Muscle of leg (tissue), 16 donors: ENCODE data around the gene CDK5RAP2. TPM values are rescaled to one million over a fixed set of nuclear protein-coding genes. Genes with fewer than 3 reads are reported as not detected.
"Not testable (repeated sequence)": the region's sequence is repeated elsewhere in the genome, so short reads cannot be mapped to it uniquely, and the experiment has no call there.

Experiments used
- DNase-seq: peaks from one replicate; pipeline ENCODE4 v3.0.0; 2013
- H3K27ac ChIP-seq: one replicate; pipeline ENCODE4 v1.5.1; 2013; ENCODE audit warnings: mild to moderate bottlenecking, low read length, control low read depth
- H3K27me3 ChIP-seq: one replicate; pipeline ENCODE4 v1.6.1; 2013; ENCODE audit warnings: low read length; ENCODE audit not compliant: control insufficient read depth, insufficient read depth
- H3K36me3 ChIP-seq: one replicate; pipeline ENCODE4 v1.6.1; 2013; ENCODE audit warnings: low read length; ENCODE audit not compliant: control insufficient read depth, insufficient read depth
- H3K4me1 ChIP-seq: one replicate; pipeline ENCODE4 v1.6.1; 2013; ENCODE audit warnings: low read length; ENCODE audit not compliant: control insufficient read depth, insufficient read depth
- H3K4me3 ChIP-seq: one replicate; pipeline ENCODE4 v1.5.1; 2013; ENCODE audit warnings: low read length, control low read depth
- H3K9me3 ChIP-seq: replicated peaks from 2 replicates; pipeline ENCODE4 v1.6.1; 2013; ENCODE audit warnings: low read depth, low read length; ENCODE audit not compliant: control insufficient read depth
- WGBS: methylation state at CpG from one replicate; pipeline ENCODE4 v1.1.5; 2013; ENCODE audit warnings: missing lambda C conversion rate; ENCODE audit not compliant: insufficient coverage; 5-methylcytosine and 5-hydroxymethylcytosine counted together
- long read RNA-seq, 11 donors: transcript quantifications; one replicate each; lab custom pipeline, GENCODE V29; 2026
- polyA plus RNA-seq, 8 donors: library from polyadenylated mRNA; unstranded; fragments of 120-200 nt; gene quantifications; one replicate each; pipeline versions ENCODE4 v1.2.1 to v1.2.3, GENCODE V29; 2013; ENCODE audit warnings: inconsistent platforms in 1 of 8, low replicate concordance in 1 of 8; ENCODE audit not compliant: insufficient read length in 8 of 8, insufficient read depth in 1 of 8
- total RNA-seq: library from RNA; stranded (reverse); fragments of 120-200 nt; gene quantifications from one replicate; pipeline ENCODE4 v1.2.4, GENCODE V29; 2013

CDK5RAP2 gene
- total RNA-seq, result 36.8 TPM
- 10 to 100 TPM; 38.8 to 55.1 (median 46.0) TPM for polyA plus RNA-seq
- long read RNA-seq, donor 1, partial matches to known transcripts, result 0 of 2 reads
- long read RNA-seq, donor 1, other reads (novel, unspliced or antisense), result 0 of 2 reads
- long read RNA-seq, donor 2, result 0 reads
- long read RNA-seq, donor 3, partial matches to known transcripts, result 6 of 9 reads
- long read RNA-seq, donor 3, other reads (novel, unspliced or antisense), result 0 of 9 reads
- long read RNA-seq, donor 4, result 0 reads
- long read RNA-seq, donor 5, full-length matches to known transcripts, result 4 of 26 reads
- long read RNA-seq, donor 5, partial matches to known transcripts, result 22 of 26 reads
- long read RNA-seq, donor 5, other reads (novel, unspliced or antisense), result 0 of 26 reads
- long read RNA-seq, donor 6, full-length matches to known transcripts, result 4 of 4 reads
- long read RNA-seq, donor 6, partial matches to known transcripts, result 0 of 4 reads
- long read RNA-seq, donor 6, other reads (novel, unspliced or antisense), result 0 of 4 reads
- long read RNA-seq, donor 7, partial matches to known transcripts, result 5 of 7 reads
- long read RNA-seq, donor 7, other reads (novel, unspliced or antisense), result 0 of 7 reads
- long read RNA-seq, donor 8, result 0 reads
- long read RNA-seq, donor 9, partial matches to known transcripts, result 0 of 3 reads
- long read RNA-seq, donor 9, other reads (novel, unspliced or antisense), result 0 of 3 reads
- long read RNA-seq, donor 10, partial matches to known transcripts, result 0 of 3 reads
- long read RNA-seq, donor 10, other reads (novel, unspliced or antisense), result 0 of 3 reads
- long read RNA-seq, donor 11, partial matches to known transcripts, result 0 of 1 reads
- long read RNA-seq, donor 11, other reads (novel, unspliced or antisense), result 0 of 1 reads

DNA sequence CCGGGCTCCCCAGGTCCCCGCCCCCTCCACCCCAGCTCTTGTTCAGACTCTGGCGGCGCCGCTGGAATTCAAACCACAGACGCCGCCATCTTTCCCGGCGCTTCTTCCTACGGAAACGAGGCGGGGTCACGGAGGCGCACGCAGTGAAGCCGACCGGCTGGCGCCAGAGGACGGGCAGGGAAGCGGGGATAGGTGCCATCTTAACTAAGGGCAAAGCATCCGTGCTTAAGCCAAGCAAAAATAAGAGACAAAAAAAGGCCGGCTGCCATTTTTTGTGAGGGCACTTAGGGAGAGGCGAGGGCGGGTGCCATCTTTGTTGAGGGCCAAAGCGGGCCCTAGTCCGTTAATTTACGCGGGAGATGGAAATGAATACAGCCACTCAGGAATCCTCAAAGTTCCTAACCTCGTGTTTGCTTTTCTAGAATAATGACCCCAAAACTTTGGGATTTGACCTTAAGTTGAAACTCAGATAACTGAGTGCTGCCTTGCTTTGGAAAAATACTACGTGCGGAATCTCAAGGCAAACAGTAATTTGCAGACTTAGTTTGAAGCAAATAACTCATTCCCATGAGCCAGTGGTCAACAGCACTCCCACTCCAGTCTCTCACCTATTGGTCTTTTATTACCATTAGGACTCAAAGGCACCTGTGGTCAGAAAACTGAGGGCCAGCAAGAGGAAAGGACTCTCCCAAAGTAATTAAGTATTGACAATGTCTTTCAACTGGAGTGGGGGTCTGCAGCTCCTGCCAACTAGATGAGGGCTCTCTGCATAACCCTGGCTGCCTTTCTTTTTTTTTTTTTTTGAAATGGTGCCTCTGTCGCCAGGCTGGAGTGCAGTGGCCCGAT lies at the start of gene CDK5RAP2:
TSS of gene CDK5RAP2 (minus strand) at position 117 of the 846 bp plus-strand sequence. CDS start 189 bp downstream, outside the sequence.
- H3K4me3 ChIP-seq, result peak within 1 kb of the TSS; percentile 94
- H3K4me1 ChIP-seq, result peaks cover 34% of the 10 kb centered on the region
- H3K36me3 ChIP-seq, result peaks cover 5% of the 10 kb centered on the region
- peak; percentile 99 for DNase-seq
- no peaks in the 10 kb centered on the region for H3K27me3 ChIP-seq
- peak within 1 kb of the TSS; percentile 62 for H3K27ac ChIP-seq
- WGBS, result 6% methylated on average over 30 of the region's 33 CpGs
- H3K9me3 ChIP-seq, result no peaks in the 10 kb centered on the region

DNA sequence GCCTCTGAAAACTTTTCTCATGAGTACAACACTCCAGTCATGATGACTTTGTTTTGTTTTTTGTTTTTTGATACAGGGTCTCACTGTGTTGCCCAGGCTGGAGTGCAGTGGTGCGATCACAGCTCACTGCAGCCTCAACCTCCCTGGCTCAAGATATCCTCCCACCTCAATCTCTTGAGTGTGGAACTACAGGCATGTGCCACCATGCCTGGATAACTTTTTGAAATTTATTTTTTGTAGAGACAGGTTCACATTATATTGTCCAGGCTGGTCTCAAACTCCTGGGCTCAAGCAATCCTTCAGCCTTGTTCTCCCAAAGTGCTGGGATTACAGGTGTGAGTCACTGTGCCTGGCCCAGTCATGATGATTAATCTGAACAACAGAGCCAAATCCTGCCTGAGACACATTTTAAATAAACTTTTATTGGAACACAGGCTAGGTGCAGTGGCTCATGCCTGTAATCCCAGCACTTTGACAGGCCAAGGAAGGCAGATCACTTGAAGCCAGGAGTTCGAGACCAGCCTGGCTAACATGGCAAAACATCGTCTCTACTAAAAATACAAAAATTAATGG lies 49.0 kb upstream of the CDK5RAP2 start:
- DNase-seq, result not testable (repeated sequence)
- WGBS, result no CpG with 5 or more reads among the region's 3 CpGs

DNA sequence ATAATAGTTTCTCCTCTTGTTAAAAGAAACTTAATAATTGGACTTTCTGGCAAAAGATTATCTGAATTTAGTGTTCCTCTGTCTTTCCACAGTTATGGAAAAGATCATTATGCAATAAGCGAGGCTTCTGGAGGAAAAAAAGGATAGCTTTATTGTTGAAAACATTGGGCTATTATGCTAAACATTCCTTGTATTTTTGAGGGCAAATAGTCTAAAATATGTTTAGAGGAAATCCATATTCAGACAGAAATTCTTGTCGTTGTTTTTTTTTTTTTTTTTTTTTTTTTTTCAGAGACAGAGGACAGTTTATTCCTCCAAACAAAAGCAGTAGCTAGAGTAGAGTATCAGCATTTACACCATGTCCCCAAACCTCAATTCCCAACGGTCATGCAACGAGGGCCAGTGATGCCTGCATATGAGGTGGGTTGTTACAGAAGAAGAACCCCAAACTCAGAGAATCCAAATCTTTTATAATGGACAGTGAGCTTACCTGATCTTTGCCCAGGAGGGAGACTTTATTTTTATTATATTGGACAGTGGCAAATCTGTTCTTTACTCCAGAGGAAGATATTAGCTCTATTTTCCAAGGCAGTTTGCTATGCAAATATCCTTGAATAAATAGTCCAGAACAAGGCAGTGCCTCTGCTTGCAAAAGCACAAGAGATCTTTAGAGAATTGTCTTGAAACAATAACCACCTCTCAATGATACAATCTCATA lies 48.4 kb upstream of the CDK5RAP2 start:
- no peak for DNase-seq
- WGBS, result no CpG with 5 or more reads among the region's 4 CpGs
- Histone ChIP-seq H3K27ac (no peak overlapping the region), H3K9me3 (no peaks in the 10 kb centered on the region), H3K27me3 (no peaks in the 10 kb centered on the region), H3K36me3 (no peaks in the 10 kb centered on the region), H3K4me3 (no peak overlapping the region), H3K4me1 (no peaks in the 10 kb centered on the region)

More for the DNA sequence above, 49.0 kb upstream of the CDK5RAP2 start:
- H3K27ac ChIP-seq, H3K9me3 ChIP-seq, H3K4me3 ChIP-seq, H3K4me1 ChIP-seq, H3K36me3 ChIP-seq, H3K27me3 ChIP-seq: not testable (repeated sequence)

DNA sequence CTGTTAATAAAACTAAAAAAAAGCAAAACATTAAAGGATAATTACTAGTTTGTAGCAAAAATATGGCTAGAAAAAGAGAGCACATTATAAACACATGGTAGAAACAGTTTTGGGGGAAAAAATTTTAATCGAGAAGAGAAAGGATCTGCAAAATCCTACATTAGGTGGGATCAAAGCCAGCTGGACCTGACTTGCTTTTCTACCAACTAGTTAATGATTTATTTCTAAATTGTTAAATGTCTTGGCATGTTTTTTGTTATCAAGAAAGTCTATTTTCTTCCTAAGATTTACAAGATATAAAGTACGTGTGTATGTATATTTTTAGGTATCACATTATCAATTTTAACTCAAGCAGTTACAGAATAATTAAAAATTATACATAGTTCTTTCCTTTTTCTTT lies 47.1 kb upstream of the CDK5RAP2 start:
- H3K4me3 ChIP-seq, result no peak overlapping the region
- no peaks in the 10 kb centered on the region for H3K27me3 ChIP-seq
- H3K4me1 ChIP-seq, result no peaks in the 10 kb centered on the region
- no peaks in the 10 kb centered on the region for H3K9me3 ChIP-seq
- whole genome bisulfite sequencing, result no CpG with 5 or more reads among the region's 2 CpGs
- H3K27ac ChIP-seq, result no peak overlapping the region
- no peaks in the 10 kb centered on the region for H3K36me3 ChIP-seq
- DNase-seq, result no peak

DNA sequence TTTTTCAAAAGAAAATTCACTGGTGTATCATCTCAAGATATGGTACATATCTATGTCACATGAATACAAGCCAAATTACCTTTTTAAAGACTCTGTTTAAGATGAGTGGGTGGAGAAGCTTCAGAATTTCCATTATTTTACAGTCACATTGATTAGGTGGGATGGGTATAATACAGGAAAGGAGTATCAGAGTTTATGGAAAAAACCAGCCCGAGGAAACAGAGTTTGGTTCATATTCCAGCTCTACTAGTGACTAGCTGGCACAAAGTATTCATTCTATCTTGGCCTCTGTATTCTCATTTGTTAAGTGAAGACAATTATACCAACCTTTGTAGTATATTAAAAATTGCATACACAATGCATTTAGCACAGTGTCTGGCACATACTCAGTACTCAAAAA lies 46.5 kb upstream of the CDK5RAP2 start:
- H3K4me1 ChIP-seq, result no peaks in the 10 kb centered on the region
- H3K9me3 ChIP-seq, result no peaks in the 10 kb centered on the region
- H3K36me3 ChIP-seq, result no peaks in the 10 kb centered on the region
- WGBS, result no CpG with 5 or more reads among the region's 1 CpG
- H3K4me3 ChIP-seq, result no peak overlapping the region
- H3K27me3 ChIP-seq, result no peaks in the 10 kb centered on the region
- H3K27ac ChIP-seq, result no peak overlapping the region
- DNase-seq, result no peak

DNA sequence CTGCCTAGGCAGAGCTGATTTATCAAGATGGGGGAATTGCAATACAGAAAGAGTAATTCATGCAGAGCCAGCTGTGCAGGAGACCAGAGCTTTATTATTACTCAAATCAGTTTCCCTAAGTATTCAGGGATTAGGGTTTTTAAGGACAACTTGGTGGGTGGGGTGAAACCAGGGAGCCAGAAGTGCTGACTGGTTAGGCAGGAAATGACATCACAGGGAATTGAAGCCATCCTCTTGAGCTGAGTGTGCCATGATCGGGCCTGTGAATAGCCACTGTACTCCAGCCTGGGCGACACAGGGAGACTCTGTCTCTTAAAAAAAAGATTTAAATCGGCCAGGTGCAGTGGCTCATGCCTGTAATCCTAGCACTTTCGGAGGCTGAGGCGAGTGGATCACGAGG lies 45.3 kb upstream of the CDK5RAP2 start:
- no peak for DNase-seq
- H3K27ac ChIP-seq, result no peak overlapping the region
- H3K9me3 ChIP-seq, result no peaks in the 10 kb centered on the region
- 79% methylated on average over 4 of the region's 6 CpGs for whole genome bisulfite sequencing
- H3K27me3 ChIP-seq, result no peaks in the 10 kb centered on the region
- no peaks in the 10 kb centered on the region for H3K4me1 ChIP-seq
- no peaks in the 10 kb centered on the region for H3K36me3 ChIP-seq
- H3K4me3 ChIP-seq, result no peak overlapping the region

DNA sequence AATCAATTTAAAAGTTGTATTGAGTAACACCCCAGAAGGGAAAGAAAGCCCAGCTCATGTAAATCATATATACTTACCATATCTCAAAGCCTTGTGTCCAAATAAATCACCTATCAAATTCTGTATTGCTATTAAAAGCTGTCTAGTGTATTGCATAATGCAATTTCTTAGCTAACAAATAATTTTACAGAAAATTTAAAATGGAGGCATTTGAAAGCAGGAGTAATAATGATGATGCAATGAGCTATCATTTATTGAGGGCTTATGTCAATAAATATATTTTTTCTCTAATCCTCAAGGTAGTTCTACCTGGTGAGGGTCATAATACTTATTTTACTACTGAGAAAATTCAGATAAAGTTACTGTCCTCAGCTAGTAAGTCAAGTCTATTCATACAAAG lies 42.8 kb upstream of the CDK5RAP2 start:
- H3K36me3 ChIP-seq, result no peaks in the 10 kb centered on the region
- H3K4me1 ChIP-seq, result no peaks in the 10 kb centered on the region
- no peaks in the 10 kb centered on the region for H3K27me3 ChIP-seq
- DNase-seq, result no peak
- no peaks in the 10 kb centered on the region for H3K9me3 ChIP-seq
- no peak overlapping the region for H3K4me3 ChIP-seq
- no peak overlapping the region for H3K27ac ChIP-seq

DNA sequence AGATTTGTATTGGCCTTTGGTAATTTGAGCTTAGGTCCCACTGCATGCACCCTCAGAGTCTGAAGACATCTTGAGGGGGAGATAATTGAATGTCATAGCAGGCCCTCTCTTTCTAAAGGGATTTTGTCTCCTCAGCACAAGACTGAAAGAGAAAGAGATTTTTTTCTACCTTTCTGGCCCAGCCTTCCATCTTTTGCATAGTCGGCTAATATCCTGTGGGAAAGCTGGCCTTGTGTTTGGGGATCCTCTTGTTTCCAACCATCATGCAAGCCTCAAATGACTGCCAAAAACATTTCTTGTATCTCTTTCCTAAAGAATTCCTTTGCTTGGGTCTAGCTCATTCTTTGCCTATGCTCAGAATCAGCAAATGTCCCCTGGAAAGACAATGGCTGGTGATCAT lies 42.0 kb upstream of the CDK5RAP2 start:
- Histone ChIP-seq H3K4me3 (no peak overlapping the region), H3K36me3 (no peaks in the 10 kb centered on the region), H3K27ac (no peak overlapping the region), H3K4me1 (no peaks in the 10 kb centered on the region), H3K9me3 (no peaks in the 10 kb centered on the region), H3K27me3 (no peaks in the 10 kb centered on the region)
- DNase-seq, result no peak
- no CpG with 5 or more reads among the region's 1 CpG for WGBS
